Heart left ventricle (tissue), 13 donors: Measurements from ENCODE around the gene NCOA6.

Source experiments
- CTCF ChIP-seq, 12 donors: fragments of 200-600 bp; sonication (generic) in 4 of 12; IDR thresholded peaks; one replicate each; pipeline versions ENCODE4 v1.5.0 to v1.8.0; 2018 to 2022; ENCODE audit warnings: antibody characterized with exemption in 12 of 12, mild to moderate bottlenecking in 5 of 12
- POLR2A ChIP-seq, 2 donors: fragments of 450-650 bp; IDR thresholded peaks; one replicate each; pipeline ENCODE4 v1.6.1; 2017; ENCODE audit warnings: antibody characterized with exemption in 2 of 2, mild to moderate bottlenecking in 2 of 2, moderate library complexity in 2 of 2
- donor health status: ischemic (EF 13 %, LVEDD 7.1; RV severe dilation, severe dysfunction).
- donor health status: DM: no; HTN: yes; CAD: no.
- donor health status: DM: no; HTN: no; CAD: no.
- donor health status: ischemic (EF 25% LVEDD 6.9; RV normal size, moderate dysfunction).
- donor health status: ischemic (EF 25% LVEDD 5.7; RV mildly dilated, moderate dysfunction).
- donor health status: ischemic (EF 35%, LVEDD 5.7; RV mildly dilated, moderate dysfunction).
- donor health status: nonischemic (EF 11% LVEDD 7.7; RV severe dilation, severe dysfunction).
- donor health status: DM: yes; HTN: yes; CAD: no.
- donor health status: PGD.
- donor health status: ischemic (EF 29% LVEDD 5.4; RV normal size, mild dysfunction).
- donor health status: nonischemic (EF 23%, LVEDD 6.1; RV moderate dilation, normal function).

- no peak for TF ChIP-seq CTCF (IDR thresholded peaks at IDR 0.05)
- no peak for TF ChIP-seq POLR2A (IDR thresholded peaks at IDR 0.05)
Observed at GRCh38 chr20:34755367-34755766, 70.1 kb downstream of the NCOA6 start.
